Panc1 (cell line): ENCODE results near the gene MOB1B. TPM values are rescaled to one million over a fixed set of nuclear protein-coding genes. Genes with fewer than 3 reads are reported as not detected.
"Not testable (repeated sequence)": the region's sequence is repeated elsewhere in the genome, so short reads cannot be mapped to it uniquely, and the experiment has no call there.

Experiments used
- ATAC-seq: fragments of 200-7000 bp; cut with Tn5 transposase; 2 replicates; pipeline ENCODE4 v1.9.1; 2020; ENCODE audit warnings: mild to moderate bottlenecking, moderate library complexity
- BruUV-seq: library from RNA; stranded (reverse); fragments of 400-500 nt; replicated peaks from 2 replicates; lab custom pipeline; 2021; lab: Mats Ljungman, UMichigan
- CTCF ChIA-PET: fragments of 300-600 bp; sonication (Branson Sonifier 250); formaldehyde crosslinking; loops from one replicate; lab custom pipeline; 2022; ENCODE audit warnings: antibody characterized with exemption; lab: Charles Lee
- POLR2A ChIA-PET: fragments of 300-600 bp; sonication (Branson Sonifier 250); formaldehyde crosslinking; loops from one replicate; lab custom pipeline; 2022; ENCODE audit warnings: antibody characterized with exemption; lab: Charles Lee
- DNase-seq: peaks from one replicate; pipeline ENCODE4 v3.0.0-alpha.2; 2010; ENCODE audit warnings: low read depth, low spot score
- H3K27ac ChIP-seq: 2 replicates; pipeline ENCODE4 v1.5.1; 2011; ENCODE audit warnings: mild to moderate bottlenecking, low read length, inconsistent platforms
- H3K27me3 ChIP-seq: fragments of 200-500 bp; sonication (Bioruptor generic); 2 replicates; pipeline ENCODE4 v1.6.0; 2014; ENCODE audit warnings: low read length, inconsistent platforms; ENCODE audit not compliant: control insufficient read depth, insufficient read depth
- H3K36me3 ChIP-seq: fragments of 200-500 bp; sonication (Bioruptor generic); 2 replicates; pipeline ENCODE4 v1.5.1; 2014; ENCODE audit warnings: inconsistent platforms, mild to moderate bottlenecking, low read length, moderate library complexity; ENCODE audit not compliant: control insufficient read depth, insufficient read depth
- H3K4me1 ChIP-seq: 2 replicates; pipeline ENCODE4 v1.5.1; 2011; ENCODE audit warnings: inconsistent platforms, mild to moderate bottlenecking, low read length, moderate library complexity; ENCODE audit not compliant: control insufficient read depth, insufficient read depth
- H3K4me3 ChIP-seq, 2 experiments: 2 replicates each; pipeline ENCODE4 v1.5.1; 2011 to 2012; ENCODE audit warnings: low read depth in 2 of 2, low read length in 2 of 2, mild to moderate bottlenecking in 2 of 2, inconsistent platforms in 1 of 2, moderate library complexity in 1 of 2
- H3K9me3 ChIP-seq: fragments of 200-500 bp; sonication (Bioruptor generic); 2 replicates; pipeline ENCODE4 v1.5.1; 2014; ENCODE audit warnings: low read depth, mild to moderate bottlenecking, inconsistent platforms, low read length, moderate library complexity; ENCODE audit not compliant: control insufficient read depth, insufficient read depth
- CTCF ChIP-seq: fragments of 450-650 bp; IDR thresholded peaks from 2 replicates; pipeline ENCODE4 v1.5.1; 2017; ENCODE audit warnings: mild to moderate bottlenecking
- POLR2AphosphoS5 ChIP-seq: IDR thresholded peaks from 2 replicates; pipeline ENCODE4 v1.6.1; 2012; ENCODE audit warnings: mild to moderate bottlenecking, low read depth, low read length, moderate library complexity
- REST ChIP-seq, 2 experiments: IDR thresholded peaks; 2 replicates each; pipeline ENCODE4 v1.6.1; 2011 to 2012; ENCODE audit warnings: low read depth in 2 of 2, control low read depth in 1 of 2, low read length in 1 of 2, mild to moderate bottlenecking in 1 of 2, moderate library complexity in 1 of 2; ENCODE audit not compliant: insufficient read depth in 1 of 2
- SIN3A ChIP-seq: IDR thresholded peaks from 2 replicates; pipeline ENCODE4 v1.6.1; 2012; ENCODE audit warnings: low read depth, mild to moderate bottlenecking, low read length, moderate library complexity, borderline replicate concordance; ENCODE audit not compliant: insufficient read depth
- TCF7L2 ChIP-seq: IDR thresholded peaks from 2 replicates; pipeline ENCODE4 v1.6.1; 2011; ENCODE audit warnings: mild to moderate bottlenecking, low read depth, low read length, inconsistent platforms
- in situ Hi-C: cut with HindIII; loops from 2 replicates; pipeline ENCODE4 v1.10.0; 2016; ENCODE audit warnings: low sequenced_read_pairs, low pct_unique_long_range_greater_than_20kb
- intact Hi-C: fragments of 100-400 bp; cut with micrococcal nuclease; formaldehyde crosslinking; loops from one replicate; pipeline ENCODE4 v1.10.0; 2022; ENCODE audit not compliant: unreplicated experiment
- total RNA-seq: library from RNA; stranded (reverse); gene quantifications from one replicate; pipeline ENCODE4 v1.2.1, GENCODE V29; 2021; ENCODE audit not compliant: unreplicated experiment

Gene MOB1B
- total RNA-seq, 1 experiment from 2014 or later: 20.1 TPM

GRCh38 chr4:71004281-71004851, 102.2 kb downstream of the MOB1B start:
- DNase-seq (no peak), ATAC-seq (no peak)
- ChIA-PET CTCF (no interaction called here), POLR2A (no interaction called here)
- intact Hi-C loops: loop anchor here (10.0 kb wide), 1 partner anchor 170 kb away; the partner anchor contains the start of gene GRSF1
- no peak overlapping the region for H3K27ac ChIP-seq
- H3K36me3 ChIP-seq: no peaks in the 10 kb centered on the region
- in situ Hi-C loops: no loop called here
- H3K27me3 ChIP-seq: no peaks in the 10 kb centered on the region
- TF ChIP-seq CTCF (no peak), SIN3A (no peak), TCF7L2 (no peak), REST (IDR thresholded peaks at IDR 0.05; ENCODE audit: insufficient read depth in 1 of 2, low read depth in 2 of 2, low read length in 1 of 2) (no peak), POLR2AphosphoS5 (no peak)
- no peak overlapping the region for H3K4me3 ChIP-seq
- no peaks in the 10 kb centered on the region for H3K9me3 ChIP-seq
- no peaks in the 10 kb centered on the region for H3K4me1 ChIP-seq
- BruUV-seq: no TSS peak

GRCh38 chr4:71005025-71005424, 102.9 kb downstream of the MOB1B start:
- POLR2A ChIA-PET, H3K4me3 ChIP-seq, H3K36me3 ChIP-seq, H3K9me3 ChIP-seq, DNase-seq, CTCF ChIA-PET, H3K27ac ChIP-seq, H3K27me3 ChIP-seq, H3K4me1 ChIP-seq, BruUV-seq, ATAC-seq, in situ Hi-C loops: not testable (repeated sequence)
- intact Hi-C loops: loop anchor here (10.0 kb wide), 1 partner anchor 170 kb away; the partner anchor contains the start of gene GRSF1

- no peak for TF ChIP-seq SIN3A
- no peak for TF ChIP-seq REST (IDR thresholded peaks at IDR 0.05; ENCODE audit: insufficient read depth in 1 of 2, low read depth in 2 of 2, low read length in 1 of 2)
- no peak for TF ChIP-seq TCF7L2
- no peak for TF ChIP-seq CTCF
- no peak for TF ChIP-seq POLR2AphosphoS5
- Histone ChIP-seq H3K27ac (no peak overlapping the region), H3K4me3 (no peak overlapping the region), H3K4me1 (no peaks in the 10 kb centered on the region), H3K9me3 (no peaks in the 10 kb centered on the region), H3K36me3 (no peaks in the 10 kb centered on the region), H3K27me3 (no peaks in the 10 kb centered on the region)
- ChIA-PET CTCF (no interaction called here), POLR2A (no interaction called here)
- DNase-seq (no peak), ATAC-seq (no peak)
- intact Hi-C loops (loop anchor here (10.0 kb wide), 1 partner anchor 172 kb away; the partner anchor contains the start of gene GRSF1), in situ Hi-C loops (no loop called here)
- BruUV-seq: no TSS peak
These were observed 104.2 kb downstream of the MOB1B start for GRCh38 chr4:71006203-71006907.
